ACHN (cell line): ENCODE data around the gene ZNF488.
"Not testable (repeated sequence)": the region's sequence is repeated elsewhere in the genome, so short reads cannot be mapped to it uniquely, and the experiment has no call there.

Source experiments
- DNase-seq: peaks from one replicate; pipeline ENCODE4 v3.0.0-alpha.2; 2015
- in situ Hi-C: cut with HindIII; loops from 2 replicates; pipeline ENCODE4 v1.10.0; 2017; ENCODE audit warnings: low sequenced_read_pairs, low pct_ligation_motif_present, low pct_unique_long_range_greater_than_20kb

The ZNF488 gene, protein sequence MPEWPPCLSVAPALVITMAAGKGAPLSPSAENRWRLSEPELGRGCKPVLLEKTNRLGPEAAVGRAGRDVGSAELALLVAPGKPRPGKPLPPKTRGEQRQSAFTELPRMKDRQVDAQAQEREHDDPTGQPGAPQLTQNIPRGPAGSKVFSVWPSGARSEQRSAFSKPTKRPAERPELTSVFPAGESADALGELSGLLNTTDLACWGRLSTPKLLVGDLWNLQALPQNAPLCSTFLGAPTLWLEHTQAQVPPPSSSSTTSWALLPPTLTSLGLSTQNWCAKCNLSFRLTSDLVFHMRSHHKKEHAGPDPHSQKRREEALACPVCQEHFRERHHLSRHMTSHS

DNA sequence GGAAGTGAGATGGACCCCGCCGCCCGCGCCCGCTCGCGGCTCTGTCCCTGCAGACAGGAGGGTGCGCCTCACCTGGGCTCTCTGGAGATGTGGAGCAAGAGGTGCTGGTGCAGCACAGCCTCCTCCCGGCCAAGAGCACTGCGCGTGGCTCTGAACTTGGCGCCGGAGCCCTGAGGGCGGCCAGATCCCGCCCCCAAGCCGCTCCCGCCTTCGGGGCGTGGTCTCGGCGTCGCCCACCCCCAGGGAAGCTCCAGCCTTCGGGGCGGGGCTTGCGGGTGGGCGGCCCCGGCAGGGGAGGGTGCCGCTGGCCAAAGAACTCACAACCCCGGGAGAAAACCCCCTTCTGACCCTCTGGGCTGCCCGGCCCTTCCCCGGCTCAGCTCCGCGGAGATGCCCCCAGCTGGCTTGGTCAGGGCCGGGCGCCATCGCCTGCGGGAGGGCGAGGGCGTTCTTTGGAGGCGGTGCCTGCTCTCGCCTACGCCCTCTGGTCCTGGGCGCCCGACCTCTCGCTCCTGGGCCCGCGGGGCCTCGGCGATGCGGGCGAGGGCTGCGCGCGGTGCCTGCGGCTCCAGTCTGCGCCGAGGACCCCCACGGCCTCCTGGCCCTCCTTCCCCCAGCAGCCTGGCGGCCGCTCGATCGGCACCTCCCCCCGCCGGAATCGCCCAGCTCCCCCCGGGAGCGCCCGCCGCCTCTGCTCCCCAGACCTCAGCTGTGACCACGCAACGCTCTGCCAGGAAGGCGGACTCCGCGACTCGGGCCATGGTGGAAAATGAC lies at the start of gene ZNF488:
Gene ZNF488, minus strand, starts transcription at position 146 of the 774 bp plus-strand sequence. CDS start 15,464 bp downstream, outside the sequence.
- peak; percentile 92 for DNase-seq
- in situ Hi-C loops: no loop called here

DNA sequence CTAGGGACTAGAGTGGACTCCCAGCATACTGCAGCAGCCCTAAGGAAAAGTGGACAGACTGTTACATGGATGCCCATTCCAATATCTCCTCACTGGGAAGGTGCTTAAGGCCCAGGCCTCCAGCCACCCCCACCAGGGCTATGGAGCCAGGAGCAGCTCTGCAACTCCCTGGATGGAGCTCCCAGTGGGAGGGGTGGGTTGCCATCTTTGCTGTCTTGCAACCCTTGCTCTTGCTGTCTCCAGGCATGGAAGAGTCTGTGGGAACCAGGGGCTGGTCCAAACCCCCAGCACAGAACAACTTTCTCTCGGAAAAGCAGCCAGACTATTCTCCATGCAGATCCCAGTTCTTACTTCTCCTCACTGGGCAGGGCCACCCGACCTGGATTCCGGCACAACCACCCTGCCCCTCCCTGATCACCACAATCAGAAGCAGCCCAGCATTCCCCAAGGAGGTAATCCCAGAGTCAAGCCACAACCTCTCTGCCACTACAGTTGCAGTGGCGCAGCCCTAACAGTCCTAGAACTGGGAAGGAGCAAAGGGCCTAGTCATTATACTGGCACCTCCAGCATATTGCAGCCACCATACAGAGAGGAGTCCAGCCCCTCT lies 41.8 kb upstream of the ZNF488 start:
- in situ Hi-C loops: loop anchor here (25.0 kb wide), 1 partner anchor 889 kb away; no protein-coding TSS in a partner anchor
- DNase-seq: no peak

DNA sequence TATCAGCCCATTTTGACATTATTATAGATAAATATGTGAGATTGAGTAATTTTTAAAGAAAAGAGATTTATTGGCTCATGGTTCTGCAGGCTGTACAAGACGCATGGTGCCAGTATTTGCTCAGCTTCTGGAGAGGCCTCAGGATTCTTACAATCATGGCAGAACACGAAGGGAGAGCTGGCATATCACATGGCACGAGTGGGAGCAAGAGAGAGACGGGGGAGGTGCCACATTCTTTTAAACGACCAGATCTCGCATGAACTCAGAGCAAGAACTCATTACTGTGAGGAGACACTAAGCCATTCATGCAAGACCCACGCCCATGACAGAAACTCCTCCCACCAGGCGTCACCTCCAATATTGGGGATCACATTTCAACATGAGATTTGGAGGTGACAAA lies 40.1 kb upstream of the ZNF488 start:
- DNase-seq: no peak
- in situ Hi-C loops: no loop called here

DNA sequence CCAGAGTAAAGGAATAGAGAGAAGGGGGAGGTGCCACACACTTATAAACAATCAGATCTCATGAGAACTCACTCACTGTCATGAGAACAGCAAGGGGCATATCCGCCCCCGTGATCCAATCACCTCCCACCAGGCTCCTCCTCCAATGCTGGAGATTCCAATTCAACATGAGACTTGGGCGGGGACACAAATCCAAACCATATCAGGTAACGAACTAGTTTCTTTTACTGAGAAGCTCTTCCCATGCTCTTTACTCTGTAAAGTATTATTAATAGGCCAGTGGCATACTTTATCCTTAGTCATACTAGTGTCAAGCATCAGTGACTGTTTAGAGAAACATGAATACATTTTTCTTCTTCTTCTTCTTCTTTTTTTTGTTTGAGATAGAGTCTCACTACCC lies 39.4 kb upstream of the ZNF488 start:
- in situ Hi-C loops: no loop called here
- no peak for DNase-seq

DNA sequence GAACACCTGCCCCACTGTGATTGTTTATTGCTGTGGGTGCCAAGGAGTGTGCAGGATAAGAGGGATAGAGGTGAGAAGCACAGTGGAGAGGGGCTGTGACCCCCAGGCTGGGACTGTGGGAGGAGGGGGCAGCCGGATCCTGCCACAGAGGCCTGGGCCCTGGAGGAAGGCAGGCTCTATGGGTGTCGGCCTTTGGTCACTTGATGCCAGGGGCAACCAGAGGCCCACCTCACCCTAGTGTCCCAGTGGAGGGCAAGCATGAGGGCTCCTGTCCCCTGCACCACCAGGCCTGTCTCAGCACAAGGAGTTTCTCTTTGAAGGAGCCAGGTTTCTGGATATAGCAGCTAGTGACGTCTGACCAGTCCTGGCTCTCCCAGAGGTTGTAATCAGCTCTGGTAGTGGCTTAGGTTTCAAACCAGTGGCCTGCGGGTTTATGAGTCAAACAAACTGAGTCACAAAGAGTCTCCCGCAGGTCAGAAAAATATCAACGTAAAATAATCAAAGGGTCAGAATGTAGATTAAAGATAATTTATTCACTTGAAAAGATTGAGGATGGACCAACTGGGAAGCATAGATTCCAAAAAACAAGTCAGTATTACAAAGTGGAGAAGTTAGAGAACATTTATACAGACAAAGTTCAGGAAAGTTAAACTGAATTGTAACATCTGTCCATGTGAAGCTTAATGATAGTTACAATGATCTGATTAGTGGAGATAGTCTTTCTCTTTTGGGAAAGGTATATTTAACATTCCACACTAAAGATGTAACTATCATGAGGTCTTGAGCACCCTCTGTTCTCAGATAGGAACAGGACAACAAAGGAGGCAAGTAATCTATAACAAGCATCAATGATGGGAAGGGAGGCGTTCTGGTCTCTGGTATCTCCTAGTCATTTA lies 37.2 kb upstream of the ZNF488 start:
- DNase-seq: no peak
- in situ Hi-C loops: no loop called here

DNA sequence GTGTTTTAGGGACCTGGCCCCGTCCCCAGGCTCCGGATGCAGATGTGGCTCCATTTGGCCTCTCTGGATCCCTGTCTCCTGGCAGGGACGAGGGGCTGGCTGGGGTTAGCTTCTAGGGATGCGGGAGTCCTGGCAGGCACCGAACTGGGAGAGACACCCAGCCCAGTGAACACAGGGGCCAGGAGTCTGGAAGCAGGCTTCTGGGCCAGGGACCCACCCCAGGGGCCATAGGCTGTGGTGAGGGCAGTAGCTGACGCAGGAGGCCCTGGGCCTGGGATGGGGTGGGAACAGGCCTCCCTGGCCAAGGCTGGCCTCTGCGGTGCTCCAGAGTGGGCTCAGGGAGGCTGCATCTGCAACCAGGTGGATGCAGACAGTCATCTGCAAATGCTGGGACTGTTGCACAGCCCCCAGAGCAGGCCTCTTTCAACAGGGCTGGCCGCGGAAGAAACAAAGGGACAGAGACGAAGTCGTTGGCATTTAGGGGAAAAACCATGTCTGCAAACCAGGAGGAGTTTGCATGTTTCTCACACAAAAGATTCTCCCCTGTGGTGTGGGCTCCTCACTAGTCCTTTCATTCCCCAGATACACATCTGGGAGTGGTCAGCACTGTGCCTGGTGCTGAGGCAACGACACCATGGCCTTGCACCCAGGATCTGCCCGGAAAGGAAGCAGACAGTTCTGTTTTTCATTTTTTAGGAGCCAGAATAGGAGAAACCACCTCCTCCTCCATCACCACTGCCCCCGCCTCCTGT lies 36.4 kb upstream of the ZNF488 start:
- in situ Hi-C loops: no loop called here
- no peak for DNase-seq

DNA sequence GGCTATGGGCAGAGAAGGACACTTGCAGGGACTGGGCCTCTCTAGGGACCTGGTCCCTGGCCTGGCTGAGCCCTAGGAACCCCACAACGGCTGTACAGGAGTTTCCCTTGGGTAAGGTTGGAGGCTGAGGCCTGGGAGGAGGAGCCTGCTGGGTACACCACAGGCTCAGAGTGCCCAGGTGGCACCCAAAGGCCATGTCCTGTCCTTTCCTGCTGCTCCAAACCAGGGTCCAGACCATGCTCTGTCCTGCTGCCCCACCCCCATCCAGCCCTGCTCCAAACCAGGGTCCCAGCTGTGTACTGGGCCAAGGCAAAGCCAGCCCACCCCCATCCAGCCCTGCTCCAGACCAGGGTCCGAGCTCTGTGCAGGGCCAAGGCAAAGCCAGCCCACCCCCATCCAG lies 35.3 kb upstream of the ZNF488 start:
- in situ Hi-C loops: no loop called here

DNA sequence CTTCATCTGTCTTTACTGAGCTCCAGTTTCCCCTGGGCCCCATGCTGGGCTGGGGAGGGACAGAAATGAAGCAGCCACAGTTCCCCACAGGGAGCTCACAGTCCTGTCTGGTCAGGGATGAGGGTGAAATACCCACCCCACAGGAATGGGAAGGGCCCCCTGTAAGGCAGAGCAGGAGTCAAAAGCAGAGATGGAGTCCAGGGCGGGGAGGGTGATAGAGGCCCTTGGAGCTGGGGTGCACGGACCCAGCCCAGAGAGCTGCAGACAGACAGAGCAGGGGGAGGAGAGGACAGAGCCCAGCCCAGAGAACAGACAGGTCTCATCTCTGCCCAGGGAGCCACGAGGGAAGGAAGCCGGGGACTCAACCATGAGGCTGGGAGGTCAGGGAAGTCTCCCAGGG lies 34.9 kb upstream of the ZNF488 start:
- in situ Hi-C loops: no loop called here
- no peak for DNase-seq

More for the DNA sequence above, 35.3 kb upstream of the ZNF488 start:
- no peak for DNase-seq

DNA sequence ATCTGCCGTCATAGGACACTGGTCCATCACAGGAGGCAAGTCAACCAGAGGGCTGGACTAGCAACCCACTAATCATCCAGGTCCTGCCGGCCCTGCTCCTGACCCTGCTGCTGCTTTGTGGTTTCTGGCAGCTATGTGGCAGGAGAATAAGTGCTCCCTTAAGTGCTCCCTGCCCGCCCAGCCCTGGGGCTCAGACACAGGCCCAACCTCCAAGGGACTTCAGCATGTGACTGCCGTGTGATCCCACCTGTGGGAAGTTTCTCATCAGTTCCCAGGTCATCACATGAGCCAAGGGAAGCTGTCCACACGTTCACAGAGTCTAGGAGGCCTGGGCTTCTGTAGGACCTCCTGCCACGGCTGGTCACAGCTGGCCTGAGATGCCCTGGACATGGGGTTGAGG lies 34.2 kb upstream of the ZNF488 start:
- no peak for DNase-seq
- in situ Hi-C loops: no loop called here

DNA sequence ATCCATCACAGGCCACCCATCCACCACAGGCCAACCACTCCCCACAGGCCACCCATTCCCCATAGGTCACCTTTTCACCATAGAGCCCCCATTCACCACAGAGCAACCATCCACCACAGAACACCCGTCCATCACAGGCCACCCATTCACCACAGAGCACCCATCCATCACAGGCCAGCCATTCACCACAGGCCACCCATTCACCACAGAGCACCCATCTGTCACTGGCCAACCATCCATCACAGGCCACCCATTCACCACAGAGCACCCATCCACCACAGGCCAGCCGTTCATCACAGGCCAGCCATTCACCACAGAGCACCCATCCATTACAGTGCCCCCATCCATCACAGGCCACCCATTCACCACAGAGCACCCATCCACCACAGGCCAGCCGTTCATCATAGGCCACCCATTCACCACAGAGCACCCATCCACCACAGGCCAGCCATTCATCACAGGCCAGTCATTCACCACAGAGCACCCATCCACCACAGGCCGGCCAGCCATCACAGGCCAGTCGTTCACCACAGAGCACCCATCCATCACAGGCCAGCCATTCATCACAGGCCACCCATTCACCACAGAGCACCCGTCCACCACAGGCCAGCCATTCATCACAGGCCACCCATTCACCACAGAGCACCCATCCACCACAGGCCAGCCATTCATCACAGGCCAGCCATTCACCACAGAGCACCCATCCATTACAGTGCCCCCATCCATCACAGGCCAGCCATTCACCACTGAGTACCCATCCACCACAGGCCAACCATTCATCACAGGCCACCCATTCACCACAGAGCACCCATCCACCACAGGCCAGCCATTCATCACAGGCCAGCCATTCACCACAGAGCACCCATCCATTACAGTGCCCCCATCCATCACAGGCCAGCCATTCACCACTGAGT lies 32.5 kb upstream of the ZNF488 start:
- in situ Hi-C loops, DNase-seq: not testable (repeated sequence)

DNA sequence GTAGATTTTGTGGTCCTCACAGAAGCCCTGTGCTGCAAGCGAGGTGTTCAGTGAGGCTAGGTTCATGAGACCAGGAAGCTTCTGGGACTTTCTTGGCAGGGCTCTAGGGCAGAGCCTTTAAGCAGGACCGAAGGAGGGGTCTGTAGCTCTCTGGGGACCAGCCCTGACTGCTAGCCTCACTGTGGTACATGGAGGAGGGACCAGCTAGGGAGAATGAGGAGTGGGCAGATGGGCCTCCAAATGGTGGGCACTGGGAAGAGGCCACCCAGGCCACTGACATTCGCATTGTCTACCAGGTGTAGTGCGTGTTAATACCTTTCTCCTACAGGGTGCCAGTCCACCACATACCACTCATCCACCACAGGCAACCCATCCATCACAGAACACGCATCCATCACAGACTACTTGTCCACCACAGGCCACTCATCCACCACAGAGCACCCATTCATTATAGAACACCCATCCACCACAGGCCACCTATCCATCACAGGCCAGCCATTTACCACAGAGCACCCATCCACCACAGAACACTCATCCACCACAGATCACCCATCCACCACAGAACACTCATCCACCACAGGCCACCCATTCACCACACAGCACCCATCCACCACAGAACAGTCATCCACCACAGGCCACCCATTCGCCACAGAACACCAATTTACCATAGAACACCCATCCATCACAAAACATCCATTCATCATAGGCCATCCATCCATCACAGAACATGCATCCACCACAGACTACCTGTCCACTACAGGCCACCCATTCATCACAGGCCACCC lies 31.6 kb upstream of the ZNF488 start:
- in situ Hi-C loops: no loop called here
- DNase-seq: no peak

DNA sequence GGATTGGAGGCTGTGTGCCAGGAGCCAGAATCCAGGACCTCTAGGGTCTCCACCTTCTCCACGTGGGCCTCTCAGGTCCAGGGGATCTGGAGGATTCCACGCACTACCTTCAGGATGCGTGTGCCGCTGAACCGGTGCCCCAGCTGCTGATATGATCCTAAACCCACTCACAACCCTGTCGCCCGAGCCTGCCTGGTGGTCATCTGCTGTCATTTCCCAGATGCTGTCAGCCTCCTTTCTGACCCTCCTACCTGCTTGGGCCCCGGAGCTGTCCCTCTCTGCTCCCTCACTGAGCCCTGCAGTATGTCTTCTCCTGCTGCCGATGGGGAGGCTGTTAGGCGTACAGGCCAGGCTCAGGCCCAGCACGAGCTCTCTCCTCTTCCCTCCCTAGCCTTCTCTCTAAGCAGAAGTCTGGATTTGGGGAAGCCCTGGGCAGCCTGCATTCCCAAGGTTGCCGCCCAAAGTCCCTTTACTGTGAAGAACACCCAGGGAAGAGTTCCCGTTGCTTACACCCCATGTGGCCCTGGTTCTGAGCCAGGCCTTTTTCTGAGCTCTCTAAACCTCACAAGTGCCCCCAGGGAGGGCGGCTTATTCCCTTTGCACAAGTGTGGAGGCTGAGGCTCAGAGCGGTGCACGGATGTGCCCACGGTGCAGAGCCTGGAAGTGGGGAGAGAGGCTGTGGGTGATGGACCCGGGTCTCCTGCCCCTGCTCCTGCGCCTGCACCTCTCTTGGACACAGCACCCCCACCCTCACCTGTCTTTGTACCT lies 30.8 kb upstream of the ZNF488 start:
- no peak for DNase-seq
- in situ Hi-C loops: no loop called here

DNA sequence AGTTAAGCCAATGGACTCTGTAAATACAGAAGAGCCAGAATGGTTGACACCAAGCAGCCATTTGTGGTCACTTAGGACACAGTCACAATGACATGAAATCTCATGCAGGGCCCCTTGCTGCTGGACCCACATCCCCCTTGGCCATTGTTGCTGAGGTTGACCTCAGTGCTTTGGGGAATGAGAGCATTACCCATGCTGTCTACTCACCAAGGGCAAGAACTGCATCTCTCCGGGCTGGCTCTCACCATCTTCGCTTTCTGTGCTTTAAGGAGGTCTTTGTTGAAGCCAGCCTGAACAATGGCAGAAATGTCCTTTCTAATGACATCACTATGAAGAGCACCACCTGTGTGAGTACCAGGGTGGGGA lies 30.1 kb upstream of the ZNF488 start:
- no peak for DNase-seq
- in situ Hi-C loops: no loop called here

DNA sequence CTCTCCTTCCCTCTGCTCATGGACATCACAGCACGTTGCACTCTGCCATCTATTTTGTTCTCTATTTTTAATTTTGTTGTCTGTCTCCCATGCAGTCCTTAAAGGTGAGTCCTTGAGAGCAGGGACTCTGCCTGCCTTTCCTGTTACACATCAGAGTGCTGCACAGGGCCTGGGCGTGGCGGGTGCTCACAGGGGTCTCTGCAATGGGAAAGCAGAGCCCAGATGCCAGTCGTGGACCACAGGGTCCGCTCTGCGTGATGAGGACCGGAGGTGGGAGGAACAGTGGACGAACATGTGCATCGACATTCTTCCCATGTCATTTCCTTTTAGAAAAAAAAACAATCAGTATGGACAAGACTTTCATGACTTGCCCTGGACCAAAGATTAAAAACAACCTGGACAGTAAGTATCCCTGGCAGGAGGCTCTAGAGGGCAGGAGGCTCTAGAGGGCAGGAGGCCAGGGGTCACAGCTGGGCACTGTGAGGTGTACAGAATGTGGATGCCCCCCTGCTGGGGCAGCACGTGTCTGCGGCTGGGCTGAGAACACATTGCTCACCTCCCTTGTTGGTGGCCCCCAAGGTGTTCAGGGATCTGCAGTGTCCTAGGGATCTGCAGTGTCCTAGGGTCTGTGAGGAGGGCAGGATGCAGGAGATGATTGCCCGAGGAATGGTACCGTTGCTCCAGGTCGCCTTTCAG lies 29.6 kb upstream of the ZNF488 start:
- in situ Hi-C loops: no loop called here
- DNase-seq: no peak

DNA sequence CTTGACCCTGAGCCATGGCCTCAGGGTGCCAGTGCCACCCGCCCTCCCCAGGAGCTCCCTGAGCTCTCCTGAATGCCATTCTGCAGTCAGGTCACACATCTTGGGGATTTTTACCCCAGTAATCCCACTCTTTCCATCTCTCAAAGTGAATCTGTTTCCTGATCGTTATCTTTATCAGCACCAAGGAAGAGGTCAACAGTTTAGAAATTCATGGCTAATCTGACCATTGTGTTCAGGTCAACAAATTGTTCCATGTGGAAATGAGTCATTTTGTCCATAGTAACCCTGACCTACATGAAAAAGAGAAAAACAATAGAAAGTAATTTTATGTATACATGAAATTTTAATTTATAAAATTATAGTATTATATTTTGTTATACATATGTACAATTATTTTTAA lies 28.8 kb upstream of the ZNF488 start:
- in situ Hi-C loops: no loop called here
- DNase-seq: no peak
